Kidney tubule cell (primary cell): ENCODE data around the gene TACC2.
"Not testable (repeated sequence)": the region's sequence is repeated elsewhere in the genome, so short reads cannot be mapped to it uniquely, and the experiment has no call there.

ENCODE experiments used
- DNase-seq: peaks from one replicate; pipeline ENCODE4 v3.0.0-alpha.2; 2018; ENCODE audit warnings: low spot score

The TACC2 gene

DNA sequence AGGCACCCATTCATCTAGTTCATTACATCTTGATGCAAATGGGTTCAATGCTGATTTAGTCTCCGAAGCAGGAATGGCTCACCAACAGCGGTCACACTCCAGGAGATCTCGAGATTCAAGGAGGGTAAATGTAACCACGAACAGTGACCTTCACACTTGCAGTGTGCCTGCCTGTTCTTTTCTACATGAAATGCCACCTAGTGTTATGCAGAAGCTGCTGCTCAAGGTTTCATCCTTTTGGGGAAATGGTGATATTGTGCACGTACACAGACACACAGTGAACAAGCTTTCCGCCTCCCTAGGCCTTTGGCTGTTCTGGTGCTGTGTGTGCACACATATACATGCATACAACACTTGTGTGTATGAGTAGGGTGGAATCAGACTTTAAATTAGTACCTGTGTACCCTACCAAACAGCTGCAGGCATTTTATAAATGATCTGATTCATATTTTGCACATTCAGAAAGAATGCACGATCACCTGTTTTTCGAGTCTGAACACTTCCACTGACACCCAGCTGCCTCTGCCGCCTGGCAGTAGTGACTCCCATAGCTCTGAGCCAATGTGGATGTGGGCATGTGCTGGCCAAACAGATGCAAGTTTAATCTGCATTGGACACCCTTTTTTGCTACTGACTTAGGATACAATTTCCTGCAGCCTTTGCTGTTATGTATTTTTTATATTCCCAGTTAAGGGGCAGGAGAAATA lies 100.5 kb downstream of the TACC2 start:
- DNase-seq = peak; percentile 7

DNA sequence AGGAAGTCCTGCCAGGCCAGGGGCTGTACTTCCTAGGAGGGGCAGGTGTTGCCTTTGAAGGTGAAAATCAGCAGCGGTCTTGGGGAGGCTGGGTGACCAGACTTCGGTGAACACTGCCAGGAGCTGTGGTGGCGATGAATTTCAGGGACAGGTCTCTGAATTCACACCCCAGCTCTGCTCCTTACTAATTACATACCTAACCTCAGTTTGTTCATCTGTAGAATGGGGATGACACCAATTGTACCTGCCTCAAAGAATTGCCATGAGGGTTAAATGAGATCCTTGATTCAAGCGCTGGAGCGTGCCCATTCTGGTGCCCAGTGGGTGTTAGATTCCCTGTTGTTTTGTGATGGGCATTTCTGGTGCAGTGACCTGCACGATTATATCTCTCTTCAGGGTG lies 102.8 kb downstream of the TACC2 start:
- no peak for DNase-seq

DNA sequence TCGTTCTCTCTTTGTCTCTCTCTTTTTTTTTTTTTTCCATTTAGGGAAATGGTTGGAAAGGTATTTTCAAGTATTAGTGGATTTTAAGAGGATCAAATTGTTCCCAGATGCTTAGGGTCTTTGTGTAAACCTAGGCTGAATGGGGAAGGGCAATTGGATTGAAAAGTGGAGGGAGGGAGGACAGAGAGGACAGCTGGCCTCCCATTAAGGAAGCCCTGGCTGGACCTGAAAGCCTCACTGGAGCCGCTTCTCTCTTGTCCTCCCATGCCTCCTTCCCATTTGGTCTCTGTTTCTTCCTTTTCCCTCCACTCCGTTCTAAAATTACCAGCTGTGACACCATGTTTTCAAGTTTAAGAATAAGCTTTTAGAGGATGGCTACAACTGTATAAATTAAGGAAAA lies 104.1 kb downstream of the TACC2 start:
- no peak for DNase-seq

DNA sequence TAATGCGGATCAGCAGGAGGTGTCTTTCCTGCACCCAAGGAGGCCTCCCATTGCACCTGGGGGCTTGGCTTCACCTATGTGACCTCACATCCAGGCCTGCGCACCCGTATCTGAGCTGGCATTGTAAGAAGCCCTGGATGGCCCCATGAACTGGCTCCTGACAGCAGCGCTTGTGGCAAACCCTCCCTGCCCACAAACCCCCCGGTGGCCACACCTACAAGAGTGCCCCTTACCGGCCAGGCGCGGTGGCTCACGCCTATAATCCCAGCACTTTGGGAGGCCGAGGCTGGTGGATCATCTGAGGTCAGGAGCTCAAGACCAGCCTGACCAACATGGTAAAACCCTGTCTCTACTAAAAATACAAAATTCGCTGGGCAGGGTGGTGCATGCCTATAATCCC lies 107.2 kb downstream of the TACC2 start:
- not testable (repeated sequence) for DNase-seq

DNA sequence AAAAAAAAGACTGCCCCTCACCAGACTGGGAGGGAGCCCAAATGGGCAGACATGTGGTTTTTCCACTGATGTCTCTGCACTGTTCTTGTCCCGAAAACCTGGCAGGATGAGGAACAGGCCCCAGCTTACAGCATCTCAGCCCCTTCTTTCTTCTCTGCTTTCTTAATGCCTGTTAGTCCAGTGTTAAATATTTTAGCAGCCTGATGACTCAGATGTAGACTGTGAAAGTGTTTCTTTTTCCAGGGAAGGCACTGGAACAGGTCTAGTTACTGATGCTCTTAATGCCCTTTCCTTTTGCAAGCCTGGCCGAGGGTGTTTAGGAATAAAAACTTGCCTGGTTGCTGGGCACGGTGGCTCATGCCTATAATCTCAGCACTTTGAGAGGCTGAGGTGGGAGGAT lies 107.7 kb downstream of the TACC2 start:
- DNase-seq = no peak

DNA sequence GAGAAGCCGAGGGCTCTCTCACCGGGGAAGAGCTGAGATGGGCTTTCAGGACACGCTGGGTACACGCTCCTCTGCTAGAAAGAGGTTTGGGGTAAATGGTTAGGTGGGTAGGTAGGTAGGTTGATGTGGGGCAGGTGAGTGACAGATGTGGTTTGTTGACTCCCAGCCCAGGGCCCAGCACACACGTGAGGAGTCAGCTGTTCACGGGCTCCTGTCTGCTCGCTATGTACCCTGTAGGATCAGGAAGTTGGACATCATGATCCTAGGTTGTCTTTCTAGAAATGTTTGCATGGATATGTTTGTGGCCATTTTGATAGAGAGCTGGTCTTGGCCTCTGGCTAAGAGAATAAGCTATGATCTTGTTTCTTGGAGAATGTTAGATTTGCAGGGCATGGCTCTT lies 109.0 kb downstream of the TACC2 start:
- DNase-seq = no peak

DNA sequence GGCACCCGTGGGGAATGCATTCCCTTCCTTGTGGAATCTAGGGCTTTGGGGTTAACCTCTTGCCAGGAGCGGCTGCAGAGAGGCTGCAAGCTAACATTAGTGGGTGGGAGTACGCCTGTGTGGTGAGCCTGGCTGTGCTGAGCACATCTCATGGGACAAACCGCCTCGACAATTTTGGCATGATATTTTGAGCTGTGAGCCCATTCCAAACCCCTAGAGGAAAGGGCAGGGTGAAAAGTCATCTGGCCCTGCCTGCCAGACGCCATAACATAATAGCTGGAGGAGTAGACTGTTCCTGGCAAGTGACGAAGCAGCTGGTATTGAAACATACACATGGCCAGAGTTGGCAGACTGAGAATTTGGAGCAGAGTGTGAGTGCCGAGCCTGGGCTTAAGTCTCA lies 110.0 kb downstream of the TACC2 start:
- DNase-seq = no peak

DNA sequence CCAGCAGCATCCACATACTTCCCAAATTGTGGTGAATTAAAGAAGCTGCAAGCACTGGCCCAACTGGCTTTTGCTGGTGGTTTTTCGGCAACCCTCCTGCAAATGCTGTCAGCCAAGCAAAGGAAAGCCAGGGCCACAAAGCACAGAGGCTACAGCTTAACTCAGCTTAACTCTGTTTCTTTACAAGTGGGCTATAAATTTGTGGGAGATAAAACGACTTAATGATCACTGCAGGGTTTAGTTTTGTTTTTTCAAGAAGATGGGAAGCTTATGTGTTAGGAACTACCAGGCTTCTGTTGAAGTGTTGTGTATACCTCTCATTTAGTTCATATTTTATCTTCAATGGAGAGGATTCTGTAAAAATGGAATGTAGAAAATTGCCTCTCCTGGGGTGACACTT lies 110.6 kb downstream of the TACC2 start:
- DNase-seq = no peak

DNA sequence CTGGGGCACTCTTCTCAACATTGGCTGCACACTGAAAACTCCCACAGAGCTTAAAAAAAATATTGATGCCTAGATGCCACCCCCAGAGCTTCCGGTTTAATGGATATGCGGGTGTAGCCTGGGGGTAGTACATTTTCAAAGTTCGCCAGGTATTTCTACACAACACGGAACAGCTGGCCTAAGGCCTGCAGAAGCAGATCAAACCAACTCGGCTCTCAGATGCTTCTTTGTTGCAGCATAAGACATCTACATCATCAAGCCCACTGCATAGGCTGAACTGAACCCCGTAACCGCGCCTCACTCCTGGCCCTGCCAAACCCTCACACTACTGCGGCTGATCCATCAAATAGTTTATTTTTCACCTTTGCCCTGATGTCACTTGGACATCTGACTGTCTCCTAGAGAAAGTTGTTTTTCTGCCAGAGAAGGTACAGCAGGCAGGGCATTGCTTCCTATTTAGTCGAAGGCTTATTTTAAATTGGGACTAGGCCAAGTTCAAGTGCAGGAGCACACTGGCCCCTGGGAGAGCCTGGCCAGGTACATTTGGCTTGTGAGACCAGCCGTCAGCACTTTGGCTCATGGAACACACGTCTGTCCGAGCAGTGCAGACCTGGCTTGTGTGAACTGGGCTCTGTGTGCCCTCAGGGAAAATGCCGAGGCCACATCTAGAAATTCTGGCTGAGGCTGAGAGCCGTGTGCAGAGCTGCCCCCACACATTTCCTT lies 113.3 kb downstream of the TACC2 start:
- no peak for DNase-seq

DNA sequence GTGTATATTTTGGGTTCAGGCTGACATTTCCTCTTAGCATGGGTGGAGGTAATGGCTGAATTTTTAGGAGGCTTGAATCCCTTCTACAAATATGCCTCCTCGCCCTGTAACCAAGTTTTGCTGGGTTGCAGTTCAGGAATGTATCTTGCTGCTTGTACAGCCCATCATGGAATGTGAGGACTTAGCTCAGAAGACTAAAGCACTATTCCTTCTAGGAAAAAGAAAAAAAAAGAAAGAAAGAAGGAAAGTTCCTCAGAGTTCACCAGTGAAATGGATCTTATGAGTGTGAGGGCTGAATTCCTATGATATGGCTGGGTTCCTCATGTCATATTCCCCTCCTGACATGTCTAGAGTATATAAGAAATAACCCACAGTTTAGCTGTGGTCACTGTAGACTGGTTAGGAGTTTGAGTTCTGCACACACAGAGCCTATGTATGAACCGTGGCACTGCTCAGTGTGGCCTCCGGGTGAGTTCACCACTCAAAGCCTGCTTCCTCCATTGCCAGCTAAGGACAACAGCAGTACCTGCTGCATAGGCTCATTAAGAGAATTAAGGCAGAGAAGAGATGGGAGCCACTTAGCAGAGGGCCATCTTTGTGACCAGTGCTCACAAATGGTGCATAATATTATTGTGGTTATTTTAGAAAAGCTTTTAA lies 114.0 kb downstream of the TACC2 start:
- no peak for DNase-seq

DNA sequence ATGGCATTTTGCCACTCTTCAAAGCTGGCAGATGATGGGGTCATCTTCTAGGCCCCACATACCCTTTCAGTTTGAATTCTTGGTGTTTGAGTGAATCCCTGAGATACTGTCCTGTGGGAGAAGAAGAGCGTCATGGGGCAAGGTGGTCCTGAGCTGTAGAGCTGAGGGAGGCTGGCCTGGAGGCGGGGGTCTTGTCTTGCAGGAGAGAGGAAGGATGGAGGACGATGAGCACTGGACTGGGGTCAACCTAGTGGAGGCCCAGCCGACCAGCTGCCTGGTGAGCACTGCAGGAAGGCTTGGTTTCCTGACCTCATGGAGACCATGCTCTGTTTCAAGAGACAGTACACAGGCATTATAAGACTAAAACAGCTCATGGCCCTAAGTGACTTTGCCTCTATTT lies 114.6 kb downstream of the TACC2 start:
- DNase-seq = no peak

DNA sequence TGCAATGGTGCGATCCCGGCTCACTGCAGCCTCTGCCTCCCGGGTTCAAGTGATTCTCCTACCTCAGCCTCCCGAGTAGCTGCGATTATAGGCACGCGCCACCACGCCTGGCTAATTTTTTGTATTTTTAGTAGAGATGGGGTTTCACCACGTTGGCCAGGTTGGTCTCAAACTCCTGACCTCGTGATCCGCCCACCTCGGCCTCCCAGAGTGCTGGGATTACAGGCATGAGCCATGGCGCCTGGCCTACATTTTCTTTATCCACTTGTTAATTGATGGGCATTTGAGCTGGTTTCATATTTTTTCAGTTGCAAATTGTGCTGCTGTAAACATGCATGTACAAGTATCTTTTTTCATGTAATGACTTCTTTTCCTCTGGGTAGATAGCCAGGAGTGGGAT lies 119.8 kb downstream of the TACC2 start:
- DNase-seq = not testable (repeated sequence)

DNA sequence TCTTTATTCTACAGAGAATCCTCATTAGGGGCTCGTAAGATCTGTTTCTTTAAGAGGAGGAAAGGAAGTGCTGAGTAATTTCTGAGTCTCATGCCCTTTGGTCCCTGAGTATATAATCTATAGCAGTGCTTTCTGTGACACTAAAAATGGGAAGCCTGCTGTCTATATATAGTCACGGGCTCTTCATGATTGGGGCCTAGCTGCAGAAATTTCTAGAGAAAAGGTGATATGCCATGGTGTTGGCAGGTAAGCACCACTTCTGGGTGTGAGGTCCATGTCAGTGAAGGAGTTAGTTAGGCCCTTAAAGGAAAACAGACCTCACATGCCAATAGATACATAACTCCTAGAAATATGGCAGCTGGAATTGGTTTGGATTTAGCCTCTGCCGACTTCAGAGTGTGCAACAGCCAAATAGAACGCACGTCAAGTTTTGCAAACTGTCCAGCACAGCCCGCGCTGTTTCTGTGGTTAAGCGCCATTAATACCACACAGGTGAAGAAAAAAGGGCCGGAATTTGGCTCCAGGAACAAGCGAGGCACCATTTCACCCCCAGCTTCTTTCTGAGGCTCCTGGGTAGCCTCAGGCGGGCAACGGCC lies 123.2 kb downstream of the TACC2 start:
- DNase-seq = peak; percentile 44

DNA sequence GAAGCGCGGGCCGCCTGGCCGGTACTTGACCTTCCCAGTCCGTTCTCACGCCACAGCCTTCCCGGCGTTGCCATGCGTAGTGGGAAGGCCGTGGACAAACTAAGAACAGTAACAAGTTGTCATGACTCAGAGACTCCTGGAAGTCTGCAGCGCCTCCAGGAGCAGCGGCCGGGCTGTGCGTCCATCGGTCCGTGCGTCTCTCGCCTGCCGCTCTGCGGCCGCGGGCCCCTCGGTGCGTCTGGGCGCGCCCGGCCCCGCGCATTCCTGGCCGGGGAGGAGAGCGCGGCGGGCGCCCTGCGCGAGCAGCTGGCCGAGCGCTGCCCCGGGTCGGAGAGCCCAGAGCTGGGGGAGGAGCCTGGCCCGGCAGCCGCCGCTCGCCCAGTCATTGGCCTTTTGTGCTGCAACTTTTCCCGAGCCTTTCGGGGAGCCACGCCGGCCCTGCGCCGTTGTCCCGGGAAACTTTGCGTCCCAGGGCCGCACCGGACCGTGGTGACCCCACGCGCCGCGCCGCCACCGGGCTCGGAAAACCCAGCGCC lies 123.7 kb downstream of the TACC2 start:
- DNase-seq = peak; percentile 96

DNA sequence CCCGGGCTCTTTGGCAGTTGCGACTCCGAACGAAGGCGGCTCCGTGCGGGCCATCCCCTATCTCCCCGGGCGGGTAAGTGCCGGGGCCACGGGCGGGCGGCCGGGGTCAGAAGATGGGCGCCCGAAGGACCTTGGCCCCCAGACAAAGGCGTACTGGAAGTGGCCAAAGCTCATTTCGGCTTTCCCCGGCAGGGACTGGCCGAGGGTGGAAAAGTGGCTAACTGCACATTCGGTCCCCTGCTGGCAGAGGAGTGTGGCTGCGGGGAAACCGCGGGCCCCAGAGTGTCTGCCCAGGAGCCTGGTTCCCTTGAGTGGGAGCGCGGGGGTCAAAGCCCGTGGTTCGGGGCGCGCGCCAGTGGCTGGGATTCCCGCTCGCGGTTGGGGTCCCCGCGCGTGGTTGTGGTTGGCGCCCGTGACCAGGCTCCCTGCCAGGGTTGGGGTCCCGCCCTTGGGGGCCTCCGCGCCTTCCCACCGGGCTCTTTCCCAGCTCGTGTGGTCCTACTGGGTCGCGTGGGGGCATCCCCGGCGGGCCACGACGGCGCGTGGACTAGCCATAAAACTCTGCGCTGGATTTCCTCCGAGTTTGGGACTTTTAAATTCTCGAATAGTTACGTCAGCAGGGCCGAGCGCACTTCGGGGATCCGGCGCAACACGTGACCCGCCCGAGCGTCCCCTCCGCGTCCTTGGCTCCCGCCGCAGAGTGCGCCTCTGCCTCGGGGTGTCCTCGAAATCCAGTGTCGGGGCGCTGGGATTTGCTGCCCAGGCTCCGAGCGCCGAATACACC lies 124.4 kb downstream of the TACC2 start:
- DNase-seq = peak; percentile 77

DNA sequence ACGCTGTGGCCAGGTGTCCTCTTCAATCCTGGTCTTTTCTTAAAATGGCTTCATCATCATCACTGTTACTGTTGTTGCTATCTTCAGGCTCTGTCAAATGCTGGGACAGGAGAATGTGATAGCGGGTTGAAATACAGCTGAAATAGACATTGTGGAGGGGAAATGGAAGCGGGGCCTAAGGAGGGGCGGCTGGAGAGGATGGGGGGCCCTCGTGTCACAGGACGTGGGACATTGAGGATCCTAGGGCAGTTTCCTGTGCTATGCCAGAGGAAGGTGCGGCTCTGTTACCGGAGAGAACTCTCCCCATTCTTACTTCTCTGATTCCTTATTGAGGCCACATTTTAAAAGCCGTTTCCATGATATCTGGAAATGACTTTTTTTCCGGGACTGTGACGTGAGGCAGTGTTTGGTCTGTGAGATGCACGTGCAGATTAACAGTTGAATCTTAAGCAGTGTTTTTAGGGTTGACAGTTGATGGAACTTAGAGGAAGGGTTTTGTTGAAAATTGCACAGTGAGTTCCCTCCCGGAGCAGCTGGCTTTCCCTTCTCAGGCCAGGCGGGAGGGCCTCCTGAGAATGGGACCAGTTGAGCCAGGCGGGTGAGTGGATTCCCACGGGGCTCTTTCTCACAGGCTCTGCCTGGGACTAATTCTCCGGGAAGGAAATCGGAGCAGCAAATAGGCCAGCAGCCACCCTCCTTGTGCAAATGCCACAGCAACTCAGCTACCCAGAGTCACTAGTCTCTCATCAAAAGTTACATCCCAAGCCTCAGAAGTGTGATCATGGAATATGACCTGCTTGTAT lies 125.2 kb downstream of the TACC2 start:
- DNase-seq = no peak

DNA sequence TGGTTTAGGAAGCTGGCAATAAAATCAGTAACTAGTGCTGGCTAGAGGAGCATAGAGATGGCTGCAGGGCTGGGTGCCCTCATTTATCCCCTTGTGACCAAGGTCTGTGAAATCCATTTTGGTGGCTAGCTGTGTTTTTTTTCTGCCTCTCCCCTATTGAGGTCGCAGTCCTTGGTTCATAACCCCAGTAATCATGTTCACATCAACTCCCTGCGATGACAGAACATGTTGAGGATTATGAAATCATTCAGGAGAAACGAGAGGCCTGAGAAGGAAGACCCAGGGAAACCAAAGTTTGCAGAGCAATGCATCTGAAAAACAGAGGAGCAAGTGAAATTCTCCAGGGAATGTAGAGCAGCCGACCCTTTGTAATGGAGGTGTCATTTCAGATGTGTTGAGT lies 126.9 kb downstream of the TACC2 start:
- no peak for DNase-seq

DNA sequence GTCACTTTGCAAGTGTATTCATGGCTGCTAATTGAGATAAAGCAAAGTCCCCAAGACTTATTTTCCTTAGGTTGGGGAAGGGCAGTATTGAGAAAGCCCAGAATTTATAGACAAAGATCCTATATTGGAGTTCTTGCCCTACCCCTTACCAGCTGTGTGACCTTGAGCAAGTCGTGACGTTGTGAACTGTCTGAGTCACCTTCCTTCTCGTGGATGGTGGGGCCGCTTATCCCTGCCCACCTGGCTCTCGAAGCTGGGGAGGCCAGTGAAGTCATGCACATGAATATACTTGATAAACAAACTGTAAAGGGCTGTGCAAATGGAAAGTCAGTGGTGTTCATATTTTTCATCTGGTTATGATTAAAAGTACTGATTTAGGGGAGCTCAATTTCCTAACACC lies 127.4 kb downstream of the TACC2 start:
- DNase-seq = no peak

DNA sequence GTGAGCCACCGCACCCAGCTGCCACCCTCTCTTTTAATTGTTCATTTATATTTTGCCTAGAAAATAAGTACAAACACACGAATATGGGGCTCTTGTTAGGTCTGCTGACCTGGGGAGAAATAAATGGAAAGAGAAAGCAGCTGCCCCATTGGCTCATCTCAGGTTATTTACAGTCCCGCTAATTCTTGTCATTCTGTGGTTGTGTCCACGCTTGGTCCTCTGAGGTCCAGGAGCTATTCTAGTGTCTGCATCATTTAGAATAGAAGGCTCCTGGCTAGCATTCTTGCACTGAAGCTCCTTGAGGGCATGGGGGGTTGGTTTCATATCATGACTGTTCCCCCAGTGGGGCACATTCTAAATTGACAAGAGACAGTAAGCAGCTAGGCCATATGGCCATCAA lies 128.5 kb downstream of the TACC2 start:
- no peak for DNase-seq

DNA sequence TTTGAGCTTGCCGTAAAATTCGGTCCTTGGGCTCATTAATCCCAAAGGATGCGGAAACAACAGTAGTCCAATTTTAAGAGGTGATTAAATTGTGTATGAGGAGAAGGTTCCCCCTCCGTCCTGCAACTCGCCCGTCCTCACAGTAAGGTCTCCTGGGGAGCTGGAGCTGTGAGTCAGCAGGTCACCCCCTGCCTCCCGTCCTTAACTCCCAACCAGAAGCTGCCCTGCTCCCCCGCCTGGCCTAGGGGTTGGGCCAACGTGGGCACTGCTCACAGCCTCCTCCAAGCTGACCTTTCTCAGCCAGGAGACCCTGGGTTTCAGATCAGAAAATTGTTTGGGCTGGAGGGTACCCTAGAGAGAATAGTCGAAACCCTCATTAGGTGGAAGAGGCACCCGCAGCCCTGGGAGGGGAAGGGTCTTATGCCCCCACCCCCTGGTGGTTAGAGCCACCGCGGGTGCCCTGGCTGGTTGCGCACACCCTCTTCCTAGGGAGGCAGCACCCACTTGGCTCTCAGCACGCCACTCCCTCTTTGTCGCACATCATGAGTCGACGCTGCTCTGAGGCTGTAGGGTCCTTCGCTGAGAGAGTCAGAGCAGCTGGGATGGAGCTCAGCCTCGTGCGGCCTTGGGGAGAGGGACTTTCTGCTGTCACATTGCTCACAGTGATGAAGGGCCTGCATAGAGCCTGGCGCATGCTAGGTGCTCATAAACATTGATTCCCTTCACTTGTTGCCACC lies 131.2 kb downstream of the TACC2 start:
- no peak for DNase-seq
